Liver (tissue), 9 donors: ENCODE data around the gene STRN. TPM values are rescaled to one million over a fixed set of nuclear protein-coding genes. Genes with fewer than 3 reads are reported as not detected.
A peak's percentile ranks its signal among the peaks of the same experiment; 100 is the strongest.

Experiments
- DNase-seq: peaks from one replicate; pipeline ENCODE4 v3.0.0-alpha.2; 2017; ENCODE audit warnings: low spot score
- H3K27ac ChIP-seq, 2 donors: one replicate each; pipeline ENCODE4 v1.7.0; 2013; ENCODE audit warnings: inconsistent platforms in 2 of 2, low read length in 2 of 2, control low read depth in 1 of 2, low read depth in 1 of 2, mild to moderate bottlenecking in 1 of 2
- H3K27me3 ChIP-seq, 4 donors: one replicate each; pipeline versions ENCODE4 v1.6.1 to v1.7.0; 2013; ENCODE audit warnings: low read length in 3 of 4, inconsistent platforms in 1 of 4, mild to moderate bottlenecking in 1 of 4, moderate library complexity in 1 of 4; ENCODE audit not compliant: control insufficient read depth in 4 of 4, insufficient read depth in 4 of 4
- H3K36me3 ChIP-seq, 4 donors: one replicate each; pipeline versions ENCODE4 v1.6.1 to v1.7.0; 2013; ENCODE audit warnings: low read length in 3 of 4, mild to moderate bottlenecking in 3 of 4, low read depth in 1 of 4, moderate library complexity in 1 of 4; ENCODE audit not compliant: control insufficient read depth in 4 of 4, insufficient read depth in 3 of 4
- H3K4me1 ChIP-seq, 4 donors: one replicate each; pipeline versions ENCODE4 v1.6.1 to v1.7.0; 2013; ENCODE audit warnings: low read length in 3 of 4, mild to moderate bottlenecking in 3 of 4, moderate library complexity in 1 of 4; ENCODE audit not compliant: control insufficient read depth in 4 of 4, insufficient read depth in 4 of 4
- H3K4me3 ChIP-seq, 3 donors: one replicate each; pipeline versions ENCODE4 v1.6.1 to v1.7.0; 2013; ENCODE audit warnings: low read length in 3 of 3, control low read depth in 1 of 3, low read depth in 1 of 3, mild to moderate bottlenecking in 1 of 3
- H3K9ac ChIP-seq, 2 donors: one replicate each; pipeline ENCODE4 v1.7.0; 2013; ENCODE audit warnings: low read length in 2 of 2, mild to moderate bottlenecking in 2 of 2, moderate library complexity in 2 of 2, control low read depth in 1 of 2, low read depth in 1 of 2
- H3K9me3 ChIP-seq, 4 donors: one replicate each; pipeline versions ENCODE4 v1.6.1 to v1.7.0; 2013; ENCODE audit warnings: low read length in 3 of 4; ENCODE audit not compliant: control insufficient read depth in 4 of 4
- EGR1 ChIP-seq, 2 donors: IDR thresholded peaks; 2 replicates each; pipeline ENCODE4 v1.6.1; 2016 to 2018; ENCODE audit warnings: antibody characterized with exemption in 2 of 2, low read depth in 2 of 2
- FOXA1 ChIP-seq: IDR thresholded peaks from 2 replicates; pipeline ENCODE4 v1.6.1; 2016; ENCODE audit warnings: antibody characterized with exemption
- FOXA2 ChIP-seq: IDR thresholded peaks from 2 replicates; pipeline ENCODE4 v1.6.1; 2016; ENCODE audit warnings: antibody characterized with exemption
- GABPA ChIP-seq, 2 donors: IDR thresholded peaks in 1 of 2; conservative IDR thresholded peaks in 1 of 2; 2 replicates each; pipeline ENCODE4 v1.6.1; 2016; ENCODE audit warnings: antibody characterized with exemption in 2 of 2, mild to moderate bottlenecking in 1 of 2, moderate library complexity in 1 of 2
- HNF4A ChIP-seq, 2 donors: conservative IDR thresholded peaks; 2 replicates each; pipeline ENCODE4 v1.6.1; 2016; ENCODE audit warnings: antibody characterized with exemption in 2 of 2, mild to moderate bottlenecking in 2 of 2
- HNF4G ChIP-seq: IDR thresholded peaks from 2 replicates; pipeline ENCODE4 v1.6.1; 2016; ENCODE audit warnings: antibody characterized with exemption
- JUND ChIP-seq, 2 donors: IDR thresholded peaks; 2 replicates each; pipeline ENCODE4 v1.6.1; 2016; ENCODE audit warnings: antibody characterized with exemption in 2 of 2
- NR2F2 ChIP-seq: IDR thresholded peaks from 2 replicates; pipeline ENCODE4 v1.6.1; 2016; ENCODE audit warnings: antibody characterized with exemption
- RAD21 ChIP-seq, 2 donors: IDR thresholded peaks; 2 replicates each; pipeline ENCODE4 v1.6.1; 2016; ENCODE audit warnings: antibody characterized with exemption in 2 of 2, mild to moderate bottlenecking in 2 of 2
- RXRA ChIP-seq, 2 donors: IDR thresholded peaks; 2 replicates each; pipeline ENCODE4 v1.6.1; 2017 to 2018; ENCODE audit warnings: antibody characterized with exemption in 2 of 2, mild to moderate bottlenecking in 1 of 2
- SP1 ChIP-seq: IDR thresholded peaks from 2 replicates; pipeline ENCODE4 v1.6.1; 2018; ENCODE audit warnings: antibody characterized with exemption, mild to moderate bottlenecking
- TAF1 ChIP-seq: conservative IDR thresholded peaks from 2 replicates; pipeline ENCODE4 v1.6.1; 2016; ENCODE audit warnings: antibody characterized with exemption, mild to moderate bottlenecking
- YY1 ChIP-seq: IDR thresholded peaks from 2 replicates; pipeline ENCODE4 v1.6.1; 2016; ENCODE audit warnings: antibody characterized with exemption, mild to moderate bottlenecking
- WGBS: extraction: QIAGEN DNeasy Blood & Tissue Kit; methylation state at CpG from one replicate; pipeline ENCODE4 v1.1.7; 2013; 5-methylcytosine and 5-hydroxymethylcytosine counted together
- polyA plus RNA-seq, 2 donors: library from polyadenylated mRNA; stranded (reverse) in 1 of 2; unstranded in 1 of 2; fragments of 200-250 nt in 1 of 2; fragments of >200 nt in 1 of 2; fragmentation: Nextera tagmentation in 1 of 2; extraction: Ambion mirVana in 1 of 2; gene quantifications; one replicate each; pipeline versions ENCODE4 v1.2.1 to v1.2.3, GENCODE V29; 2013 to 2015
- total RNA-seq, 2 donors: library from RNA; depleted of rRNA; stranded (reverse); fragments of >200 nt; gene quantifications; one replicate each; pipeline ENCODE4 v1.2.3, GENCODE V29; 2014
- TF ChIP-seq, protein P1 (sequence below): IDR thresholded peaks from 2 replicates; pipeline ENCODE4 v1.6.1; 2016; ENCODE audit warnings: antibody characterized with exemption
- TF ChIP-seq, protein P2 (sequence below): IDR thresholded peaks from 2 replicates; pipeline ENCODE4 v1.6.1; 2016; ENCODE audit warnings: antibody characterized with exemption
- TF ChIP-seq, protein P3 (sequence below): IDR thresholded peaks from 2 replicates; pipeline ENCODE4 v1.6.1; 2016; ENCODE audit warnings: antibody characterized with exemption, mild to moderate bottlenecking
- TF ChIP-seq, protein P4 (sequence below): IDR thresholded peaks from 2 replicates; pipeline ENCODE4 v1.6.1; 2016; ENCODE audit warnings: antibody characterized with exemption
- TF ChIP-seq, protein P5 (sequence below): fragments of 150-350 bp; IDR thresholded peaks from 2 replicates; pipeline ENCODE4 v1.5.1; 2017; ENCODE audit warnings: improper control_type of control experiment, low read depth, low read length; ENCODE audit not compliant: missing input control
- donor health status: healthy.
- donor health status: healthy.
- donor health status: healthy.
- donor health status: healthy.
- donor health status: healthy.

STRN gene, protein sequence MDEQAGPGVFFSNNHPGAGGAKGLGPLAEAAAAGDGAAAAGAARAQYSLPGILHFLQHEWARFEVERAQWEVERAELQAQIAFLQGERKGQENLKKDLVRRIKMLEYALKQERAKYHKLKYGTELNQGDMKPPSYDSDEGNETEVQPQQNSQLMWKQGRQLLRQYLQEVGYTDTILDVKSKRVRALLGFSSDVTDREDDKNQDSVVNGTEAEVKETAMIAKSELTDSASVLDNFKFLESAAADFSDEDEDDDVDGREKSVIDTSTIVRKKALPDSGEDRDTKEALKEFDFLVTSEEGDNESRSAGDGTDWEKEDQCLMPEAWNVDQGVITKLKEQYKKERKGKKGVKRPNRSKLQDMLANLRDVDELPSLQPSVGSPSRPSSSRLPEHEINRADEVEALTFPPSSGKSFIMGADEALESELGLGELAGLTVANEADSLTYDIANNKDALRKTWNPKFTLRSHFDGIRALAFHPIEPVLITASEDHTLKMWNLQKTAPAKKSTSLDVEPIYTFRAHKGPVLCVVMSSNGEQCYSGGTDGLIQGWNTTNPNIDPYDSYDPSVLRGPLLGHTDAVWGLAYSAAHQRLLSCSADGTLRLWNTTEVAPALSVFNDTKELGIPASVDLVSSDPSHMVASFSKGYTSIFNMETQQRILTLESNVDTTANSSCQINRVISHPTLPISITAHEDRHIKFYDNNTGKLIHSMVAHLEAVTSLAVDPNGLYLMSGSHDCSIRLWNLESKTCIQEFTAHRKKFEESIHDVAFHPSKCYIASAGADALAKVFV
- total RNA-seq (10 to 100 TPM in 1 of 2 donors, 1 to 10 TPM in 1; 7.6 to 11.9 TPM), polyA plus RNA-seq (1 to 10 TPM; 2.5 to 3.6 TPM)

DNA sequence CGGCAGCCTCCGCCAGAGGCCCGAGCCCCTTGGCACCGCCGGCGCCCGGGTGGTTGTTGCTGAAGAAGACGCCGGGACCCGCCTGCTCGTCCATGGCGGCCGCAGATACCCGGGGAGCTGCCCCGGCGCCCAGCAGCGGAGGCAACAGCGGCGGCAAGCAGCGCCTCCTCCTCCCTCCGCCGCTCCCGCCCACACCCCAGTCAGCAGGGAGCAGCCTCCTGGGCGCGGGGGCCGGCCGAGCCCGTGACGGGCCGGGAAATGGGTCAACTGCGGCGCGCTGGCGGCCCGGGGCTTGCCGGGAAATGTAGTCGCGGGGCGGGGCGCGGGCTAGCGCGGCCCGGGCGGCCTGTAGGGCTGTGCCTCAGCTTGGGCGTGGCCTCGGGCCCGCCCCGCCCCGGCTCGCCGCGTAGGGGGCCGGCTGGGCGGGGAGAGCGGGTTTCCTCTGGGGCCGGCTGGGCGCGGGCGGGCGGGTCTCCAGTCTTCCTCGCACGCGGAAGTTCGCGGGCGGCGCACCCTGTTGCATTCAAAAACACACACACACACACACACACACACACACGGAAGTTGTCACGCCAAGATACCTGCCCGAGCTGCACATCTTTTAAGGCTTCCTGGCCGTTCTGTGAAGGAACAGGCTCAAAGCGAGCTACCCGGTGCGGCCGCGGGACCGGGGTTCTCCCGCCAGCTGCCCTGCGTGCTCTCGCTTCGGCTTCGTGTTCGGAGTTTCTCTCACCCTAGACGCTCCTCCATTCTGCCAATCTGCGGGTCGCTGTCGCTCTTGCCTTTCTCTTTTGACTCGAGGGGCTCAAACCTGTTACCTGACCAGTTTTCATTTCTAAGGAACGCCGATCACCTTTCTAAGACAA, at the start of gene STRN:
TSS of gene STRN (minus strand) at position 167 of the 866 bp plus-strand sequence. CDS start at position 94, 73 bp downstream.
- Histone ChIP-seq H3K9ac (peak within 1 kb of the TSS; percentile 84 to 85), H3K36me3 (no peaks in the 10 kb centered on the region), H3K27me3 (no peaks in the 10 kb centered on the region), H3K4me1 (peaks cover 4 to 26% (median 18%) of the 10 kb centered on the region in 4 donors), H3K4me3 (peak within 1 kb of the TSS; percentile 79 to 92 (median 85)), H3K27ac (peak within 1 kb of the TSS; percentile 84 to 89), H3K9me3 (no peaks in the 10 kb centered on the region)
- peak; percentile 96 for DNase-seq
- peak; percentile 62 for TF ChIP-seq YY1
- no peak for TF ChIP-seq JUND (IDR thresholded peaks at IDR 0.05)
- no peak for TF ChIP-seq RAD21 (IDR thresholded peaks at IDR 0.05)
- TF ChIP-seq GABPA (IDR thresholded peaks at IDR 0.05 in 1 of 2, conservative IDR thresholded peaks at IDR 0.05 in 1 of 2), result peak; percentile 54 to 81
- TF ChIP-seq, protein P1, sequence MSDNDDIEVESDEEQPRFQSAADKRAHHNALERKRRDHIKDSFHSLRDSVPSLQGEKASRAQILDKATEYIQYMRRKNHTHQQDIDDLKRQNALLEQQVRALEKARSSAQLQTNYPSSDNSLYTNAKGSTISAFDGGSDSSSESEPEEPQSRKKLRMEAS, result no peak
- TF ChIP-seq TAF1, result peak; percentile 51
- TF ChIP-seq, protein P2, sequence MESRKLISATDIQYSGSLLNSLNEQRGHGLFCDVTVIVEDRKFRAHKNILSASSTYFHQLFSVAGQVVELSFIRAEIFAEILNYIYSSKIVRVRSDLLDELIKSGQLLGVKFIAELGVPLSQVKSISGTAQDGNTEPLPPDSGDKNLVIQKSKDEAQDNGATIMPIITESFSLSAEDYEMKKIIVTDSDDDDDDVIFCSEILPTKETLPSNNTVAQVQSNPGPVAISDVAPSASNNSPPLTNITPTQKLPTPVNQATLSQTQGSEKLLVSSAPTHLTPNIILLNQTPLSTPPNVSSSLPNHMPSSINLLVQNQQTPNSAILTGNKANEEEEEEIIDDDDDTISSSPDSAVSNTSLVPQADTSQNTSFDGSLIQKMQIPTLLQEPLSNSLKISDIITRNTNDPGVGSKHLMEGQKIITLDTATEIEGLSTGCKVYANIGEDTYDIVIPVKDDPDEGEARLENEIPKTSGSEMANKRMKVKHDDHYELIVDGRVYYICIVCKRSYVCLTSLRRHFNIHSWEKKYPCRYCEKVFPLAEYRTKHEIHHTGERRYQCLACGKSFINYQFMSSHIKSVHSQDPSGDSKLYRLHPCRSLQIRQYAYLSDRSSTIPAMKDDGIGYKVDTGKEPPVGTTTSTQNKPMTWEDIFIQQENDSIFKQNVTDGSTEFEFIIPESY, result no peak
- peak; percentile 10 to 79 for TF ChIP-seq EGR1 (IDR thresholded peaks at IDR 0.05; ENCODE audit: low read depth in 2 of 2)
- TF ChIP-seq, protein P3, sequence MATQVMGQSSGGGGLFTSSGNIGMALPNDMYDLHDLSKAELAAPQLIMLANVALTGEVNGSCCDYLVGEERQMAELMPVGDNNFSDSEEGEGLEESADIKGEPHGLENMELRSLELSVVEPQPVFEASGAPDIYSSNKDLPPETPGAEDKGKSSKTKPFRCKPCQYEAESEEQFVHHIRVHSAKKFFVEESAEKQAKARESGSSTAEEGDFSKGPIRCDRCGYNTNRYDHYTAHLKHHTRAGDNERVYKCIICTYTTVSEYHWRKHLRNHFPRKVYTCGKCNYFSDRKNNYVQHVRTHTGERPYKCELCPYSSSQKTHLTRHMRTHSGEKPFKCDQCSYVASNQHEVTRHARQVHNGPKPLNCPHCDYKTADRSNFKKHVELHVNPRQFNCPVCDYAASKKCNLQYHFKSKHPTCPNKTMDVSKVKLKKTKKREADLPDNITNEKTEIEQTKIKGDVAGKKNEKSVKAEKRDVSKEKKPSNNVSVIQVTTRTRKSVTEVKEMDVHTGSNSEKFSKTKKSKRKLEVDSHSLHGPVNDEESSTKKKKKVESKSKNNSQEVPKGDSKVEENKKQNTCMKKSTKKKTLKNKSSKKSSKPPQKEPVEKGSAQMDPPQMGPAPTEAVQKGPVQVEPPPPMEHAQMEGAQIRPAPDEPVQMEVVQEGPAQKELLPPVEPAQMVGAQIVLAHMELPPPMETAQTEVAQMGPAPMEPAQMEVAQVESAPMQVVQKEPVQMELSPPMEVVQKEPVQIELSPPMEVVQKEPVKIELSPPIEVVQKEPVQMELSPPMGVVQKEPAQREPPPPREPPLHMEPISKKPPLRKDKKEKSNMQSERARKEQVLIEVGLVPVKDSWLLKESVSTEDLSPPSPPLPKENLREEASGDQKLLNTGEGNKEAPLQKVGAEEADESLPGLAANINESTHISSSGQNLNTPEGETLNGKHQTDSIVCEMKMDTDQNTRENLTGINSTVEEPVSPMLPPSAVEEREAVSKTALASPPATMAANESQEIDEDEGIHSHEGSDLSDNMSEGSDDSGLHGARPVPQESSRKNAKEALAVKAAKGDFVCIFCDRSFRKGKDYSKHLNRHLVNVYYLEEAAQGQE, result no peak
- TF ChIP-seq FOXA2, result no peak
- no peak for TF ChIP-seq FOXA1
- TF ChIP-seq RXRA (IDR thresholded peaks at IDR 0.05), result peak in 1 of 2 donors; percentile 12
- TF ChIP-seq, protein P4, sequence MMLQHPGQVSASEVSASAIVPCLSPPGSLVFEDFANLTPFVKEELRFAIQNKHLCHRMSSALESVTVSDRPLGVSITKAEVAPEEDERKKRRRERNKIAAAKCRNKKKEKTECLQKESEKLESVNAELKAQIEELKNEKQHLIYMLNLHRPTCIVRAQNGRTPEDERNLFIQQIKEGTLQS, result no peak
- TF ChIP-seq, protein P5, sequence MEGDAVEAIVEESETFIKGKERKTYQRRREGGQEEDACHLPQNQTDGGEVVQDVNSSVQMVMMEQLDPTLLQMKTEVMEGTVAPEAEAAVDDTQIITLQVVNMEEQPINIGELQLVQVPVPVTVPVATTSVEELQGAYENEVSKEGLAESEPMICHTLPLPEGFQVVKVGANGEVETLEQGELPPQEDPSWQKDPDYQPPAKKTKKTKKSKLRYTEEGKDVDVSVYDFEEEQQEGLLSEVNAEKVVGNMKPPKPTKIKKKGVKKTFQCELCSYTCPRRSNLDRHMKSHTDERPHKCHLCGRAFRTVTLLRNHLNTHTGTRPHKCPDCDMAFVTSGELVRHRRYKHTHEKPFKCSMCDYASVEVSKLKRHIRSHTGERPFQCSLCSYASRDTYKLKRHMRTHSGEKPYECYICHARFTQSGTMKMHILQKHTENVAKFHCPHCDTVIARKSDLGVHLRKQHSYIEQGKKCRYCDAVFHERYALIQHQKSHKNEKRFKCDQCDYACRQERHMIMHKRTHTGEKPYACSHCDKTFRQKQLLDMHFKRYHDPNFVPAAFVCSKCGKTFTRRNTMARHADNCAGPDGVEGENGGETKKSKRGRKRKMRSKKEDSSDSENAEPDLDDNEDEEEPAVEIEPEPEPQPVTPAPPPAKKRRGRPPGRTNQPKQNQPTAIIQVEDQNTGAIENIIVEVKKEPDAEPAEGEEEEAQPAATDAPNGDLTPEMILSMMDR, result no peak
- no peak for TF ChIP-seq NR2F2
- peak in 1 of 2 donors; percentile 17 for TF ChIP-seq HNF4A (conservative IDR thresholded peaks at IDR 0.05)
- TF ChIP-seq HNF4G, result no peak
- TF ChIP-seq SP1, result peak; percentile 22
- WGBS, result under 1% methylated on average over 91 of the region's 91 CpGs
